DOHH2 (cell line): Measurements from ENCODE around the gene C2CD2L.

Source experiments
- CTCF ChIP-seq: fragments of 200-600 bp; sonication (generic); IDR thresholded peaks from one replicate; pipeline ENCODE4 v1.5.1; 2014; ENCODE audit warnings: antibody characterized with exemption, mild to moderate bottlenecking, low read depth, low read length; ENCODE audit not compliant: poor library complexity, severe bottlenecking
- EZH2phosphoT487 ChIP-seq: fragments of 200-600 bp; sonication (generic); IDR thresholded peaks from 2 replicates; pipeline ENCODE4 v1.6.1; 2017; ENCODE audit warnings: borderline replicate concordance, mild to moderate bottlenecking, antibody characterized with exemption, low read length, moderate library complexity, mixed read lengths

- no peak for TF ChIP-seq CTCF
- no peak for TF ChIP-seq EZH2phosphoT487
Observed at GRCh38 chr11:119109843-119110242, 2.7 kb downstream of the C2CD2L start.
